Uterus (tissue), 2 donors: Measurements from ENCODE around the gene NOL4L.

Source experiments
- POLR2A ChIP-seq, 2 donors: fragments of 450-650 bp; IDR thresholded peaks; one replicate each; pipeline ENCODE4 v1.6.1; 2016; ENCODE audit warnings: antibody characterized with exemption in 2 of 2, mild to moderate bottlenecking in 1 of 2, moderate library complexity in 1 of 2
- TF ChIP-seq, protein P1 (sequence below), 4 experiments: fragments of 200-600 bp in 2 of 4; fragments of 450-650 bp in 2 of 4; sonication (generic) in 2 of 4; IDR thresholded peaks; one replicate each; pipeline ENCODE4 v1.5.1; 2016 to 2019; ENCODE audit warnings: antibody characterized with exemption in 4 of 4, mild to moderate bottlenecking in 2 of 4, moderate library complexity in 1 of 4

DNA sequence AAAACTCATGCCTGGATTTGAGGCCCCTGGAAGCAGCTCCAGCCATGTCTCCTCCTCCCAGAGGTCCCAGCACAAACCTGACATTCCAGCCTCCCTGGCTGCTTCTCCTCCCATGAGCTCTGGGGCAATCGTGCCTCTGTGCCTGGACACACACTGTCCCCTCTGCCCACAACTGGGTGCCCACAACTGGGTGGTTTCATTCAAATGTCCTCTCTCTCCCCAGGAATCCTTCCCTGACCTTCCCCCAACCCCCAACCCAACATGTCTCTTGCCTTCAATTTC, 37.4 kb downstream of the NOL4L start:
- TF ChIP-seq, protein P1, sequence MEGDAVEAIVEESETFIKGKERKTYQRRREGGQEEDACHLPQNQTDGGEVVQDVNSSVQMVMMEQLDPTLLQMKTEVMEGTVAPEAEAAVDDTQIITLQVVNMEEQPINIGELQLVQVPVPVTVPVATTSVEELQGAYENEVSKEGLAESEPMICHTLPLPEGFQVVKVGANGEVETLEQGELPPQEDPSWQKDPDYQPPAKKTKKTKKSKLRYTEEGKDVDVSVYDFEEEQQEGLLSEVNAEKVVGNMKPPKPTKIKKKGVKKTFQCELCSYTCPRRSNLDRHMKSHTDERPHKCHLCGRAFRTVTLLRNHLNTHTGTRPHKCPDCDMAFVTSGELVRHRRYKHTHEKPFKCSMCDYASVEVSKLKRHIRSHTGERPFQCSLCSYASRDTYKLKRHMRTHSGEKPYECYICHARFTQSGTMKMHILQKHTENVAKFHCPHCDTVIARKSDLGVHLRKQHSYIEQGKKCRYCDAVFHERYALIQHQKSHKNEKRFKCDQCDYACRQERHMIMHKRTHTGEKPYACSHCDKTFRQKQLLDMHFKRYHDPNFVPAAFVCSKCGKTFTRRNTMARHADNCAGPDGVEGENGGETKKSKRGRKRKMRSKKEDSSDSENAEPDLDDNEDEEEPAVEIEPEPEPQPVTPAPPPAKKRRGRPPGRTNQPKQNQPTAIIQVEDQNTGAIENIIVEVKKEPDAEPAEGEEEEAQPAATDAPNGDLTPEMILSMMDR (IDR thresholded peaks at IDR 0.05), result no peak
- no peak for TF ChIP-seq POLR2A (IDR thresholded peaks at IDR 0.05)
